ENCODE data around the gene IPO5. TPM values are rescaled to one million over a fixed set of nuclear protein-coding genes. Genes with fewer than 3 reads are reported as not detected.

Gene IPO5
- polyA plus RNA-seq, 3 donors = 17.5 to 21.6 (median 20.7) TPM

DNA sequence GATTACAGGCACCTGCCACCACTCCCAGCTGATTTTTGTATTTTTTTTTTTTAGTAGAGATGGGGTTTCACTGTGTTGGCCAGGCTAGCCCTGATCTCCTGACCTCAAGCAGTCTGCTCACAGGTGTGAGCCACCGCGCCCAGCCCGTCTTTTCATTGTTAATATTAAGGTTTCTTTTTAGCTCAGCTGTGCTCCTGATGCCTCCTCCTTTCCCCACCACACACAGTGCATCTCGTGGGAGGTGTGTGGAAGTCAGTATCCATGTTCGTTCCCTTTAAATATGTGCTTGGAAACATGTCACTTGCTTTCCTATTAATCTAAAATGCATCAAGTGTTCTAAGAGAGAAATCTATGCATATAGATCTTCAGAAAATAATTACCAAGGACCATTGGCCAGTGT, 53.5 kb downstream of the IPO5 start:
- Mint-ChIP-seq H3K4me3 (no peak overlapping the region), H3K9me3 (no peaks in the 10 kb centered on the region), H3K27me3 (ENCODE audit: low read depth in 3 of 3) (peaks cover 0 to 2% (median 0%) of the 10 kb centered on the region in 3 donors), H3K36me3 (peaks cover 73 to 87% of the 10 kb centered on the region in 2 donors), H3K27ac (no peak overlapping the region), H3K4me1 (no peaks in the 10 kb centered on the region)
- no peak for DNase-seq
- H2AFZ ChIP-seq (ENCODE audit: insufficient read depth, low read depth, low read length, poor library complexity, severe bottlenecking) = no peak overlapping the region
- no peaks in the 10 kb centered on the region for H3K27me3 ChIP-seq (ENCODE audit: control insufficient read depth in 2 of 2, insufficient read depth in 2 of 2, low read length in 2 of 2)
- no peak overlapping the region for H3K9ac ChIP-seq (ENCODE audit: insufficient read depth, low read length, poor library complexity, severe bottlenecking)
- H4K20me1 ChIP-seq (ENCODE audit: insufficient read depth, low read length) = no peaks in the 10 kb centered on the region
- no CpG with 5 or more reads among the region's 5 CpGs for WGBS (ENCODE audit: insufficient coverage)
- H3K79me2 ChIP-seq (ENCODE audit: insufficient read depth, low read length) = no peaks in the 10 kb centered on the region
- H3K4me1 ChIP-seq (ENCODE audit: control insufficient read depth in 1 of 2, insufficient read depth in 2 of 2, low read length in 2 of 2) = no peaks in the 10 kb centered on the region
- intact Hi-C loops (cut with micrococcal nuclease) = no loop called here
- H3K9me3 ChIP-seq (replicated peaks in 1 of 2; ENCODE audit: control insufficient read depth in 1 of 2, insufficient read depth in 1 of 2, low read length in 2 of 2) = no peaks in the 10 kb centered on the region
- no peak overlapping the region for H3K4me2 ChIP-seq (replicated peaks; ENCODE audit: extremely low read depth, low read length, poor library complexity, severe bottlenecking)
- peaks cover 79 to 88% of the 10 kb centered on the region in 2 donors for H3K36me3 ChIP-seq (replicated peaks in 1 of 2; ENCODE audit: control insufficient read depth in 1 of 2, insufficient read depth in 2 of 2, low read length in 2 of 2)
- TF ChIP-seq, protein P1, sequence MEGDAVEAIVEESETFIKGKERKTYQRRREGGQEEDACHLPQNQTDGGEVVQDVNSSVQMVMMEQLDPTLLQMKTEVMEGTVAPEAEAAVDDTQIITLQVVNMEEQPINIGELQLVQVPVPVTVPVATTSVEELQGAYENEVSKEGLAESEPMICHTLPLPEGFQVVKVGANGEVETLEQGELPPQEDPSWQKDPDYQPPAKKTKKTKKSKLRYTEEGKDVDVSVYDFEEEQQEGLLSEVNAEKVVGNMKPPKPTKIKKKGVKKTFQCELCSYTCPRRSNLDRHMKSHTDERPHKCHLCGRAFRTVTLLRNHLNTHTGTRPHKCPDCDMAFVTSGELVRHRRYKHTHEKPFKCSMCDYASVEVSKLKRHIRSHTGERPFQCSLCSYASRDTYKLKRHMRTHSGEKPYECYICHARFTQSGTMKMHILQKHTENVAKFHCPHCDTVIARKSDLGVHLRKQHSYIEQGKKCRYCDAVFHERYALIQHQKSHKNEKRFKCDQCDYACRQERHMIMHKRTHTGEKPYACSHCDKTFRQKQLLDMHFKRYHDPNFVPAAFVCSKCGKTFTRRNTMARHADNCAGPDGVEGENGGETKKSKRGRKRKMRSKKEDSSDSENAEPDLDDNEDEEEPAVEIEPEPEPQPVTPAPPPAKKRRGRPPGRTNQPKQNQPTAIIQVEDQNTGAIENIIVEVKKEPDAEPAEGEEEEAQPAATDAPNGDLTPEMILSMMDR (IDR thresholded peaks at IDR 0.05) = no peak
- H3K27ac ChIP-seq (ENCODE audit: low read depth in 1 of 2, low read length in 2 of 2) = no peak overlapping the region
- H3K4me3 ChIP-seq (replicated peaks in 1 of 3; ENCODE audit: low read depth in 2 of 3, low read length in 3 of 3) = no peak overlapping the region

DNA sequence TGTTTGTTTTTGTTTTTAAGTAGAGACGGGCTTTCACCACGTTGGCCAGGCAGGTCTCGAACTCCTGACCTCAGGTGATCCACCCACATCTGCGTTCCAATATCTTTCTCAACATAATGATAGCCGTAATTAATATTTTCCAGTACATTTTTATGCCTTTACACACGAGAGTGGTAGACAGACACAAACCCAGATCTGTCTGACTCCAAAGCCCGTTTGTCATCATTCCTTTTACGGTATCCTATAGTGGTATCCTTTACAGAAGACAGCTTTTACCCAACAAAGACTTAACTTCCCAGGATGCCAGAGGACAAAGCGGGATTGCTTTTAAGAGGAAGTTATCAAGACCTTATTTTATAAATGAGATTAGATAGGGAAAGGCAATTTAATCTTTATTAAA, 59.8 kb downstream of the IPO5 start:
- no peaks in the 10 kb centered on the region for H3K9me3 ChIP-seq (replicated peaks in 1 of 2; ENCODE audit: control insufficient read depth in 1 of 2, insufficient read depth in 1 of 2, low read length in 2 of 2)
- H3K4me2 ChIP-seq (replicated peaks; ENCODE audit: extremely low read depth, low read length, poor library complexity, severe bottlenecking) = no peak overlapping the region
- H3K4me3 ChIP-seq (replicated peaks in 1 of 3; ENCODE audit: low read depth in 2 of 3, low read length in 3 of 3) = no peak overlapping the region
- no peak overlapping the region for H3K9ac ChIP-seq (ENCODE audit: insufficient read depth, low read length, poor library complexity, severe bottlenecking)
- H3K27ac ChIP-seq (ENCODE audit: low read depth in 1 of 2, low read length in 2 of 2) = no peak overlapping the region
- peaks cover 5% of the 10 kb centered on the region for H3K4me1 Mint-ChIP-seq
- intact Hi-C loops (cut with micrococcal nuclease) = no loop called here
- H3K4me3 Mint-ChIP-seq = no peak overlapping the region
- no peaks in the 10 kb centered on the region for H3K27me3 ChIP-seq (ENCODE audit: control insufficient read depth in 2 of 2, insufficient read depth in 2 of 2, low read length in 2 of 2)
- no peaks in the 10 kb centered on the region for H4K20me1 ChIP-seq (ENCODE audit: insufficient read depth, low read length)
- H3K79me2 ChIP-seq (ENCODE audit: insufficient read depth, low read length) = no peaks in the 10 kb centered on the region
- H2AFZ ChIP-seq (ENCODE audit: insufficient read depth, low read depth, low read length, poor library complexity, severe bottlenecking) = no peak overlapping the region
- H3K27ac Mint-ChIP-seq = peak overlapping the region in 2 of 7 donors; percentile 52 to 74
- 86% methylated on average over 1 of the region's 9 CpGs for WGBS (ENCODE audit: insufficient coverage)
- TF ChIP-seq, protein P1 (IDR thresholded peaks at IDR 0.05) = no peak
- H3K4me1 ChIP-seq (ENCODE audit: control insufficient read depth in 1 of 2, insufficient read depth in 2 of 2, low read length in 2 of 2) = peaks cover 0 to 6% of the 10 kb centered on the region in 2 donors
- no peaks in the 10 kb centered on the region for H3K9me3 Mint-ChIP-seq
- DNase-seq = no peak
- peaks cover 74 to 85% of the 10 kb centered on the region in 2 donors for H3K36me3 ChIP-seq (replicated peaks in 1 of 2; ENCODE audit: control insufficient read depth in 1 of 2, insufficient read depth in 2 of 2, low read length in 2 of 2)
- peaks cover 60 to 77% of the 10 kb centered on the region in 2 donors for H3K36me3 Mint-ChIP-seq
- H3K27me3 Mint-ChIP-seq (ENCODE audit: low read depth in 3 of 3) = no peaks in the 10 kb centered on the region
